Measurements from ENCODE around the gene YAF2.

Gene YAF2

GRCh38 chr12:42267413-42268190 is 29.6 kb upstream of the YAF2 start:
- TF ChIP-seq CTCF (conservative IDR thresholded peaks at IDR 0.05; ENCODE audit: low read depth, low read length): no peak
- no peak overlapping the region for H3K4me3 ChIP-seq (ENCODE audit: low read length)
- DNase-seq (ENCODE audit: low read depth): no peak

GRCh38 chr12:42266579-42267230 is 28.7 kb upstream of the YAF2 start:
- H3K4me3 ChIP-seq (ENCODE audit: low read length): no peak overlapping the region
- no peak for TF ChIP-seq CTCF (conservative IDR thresholded peaks at IDR 0.05; ENCODE audit: low read depth, low read length)
- no peak for DNase-seq (ENCODE audit: low read depth)

GRCh38 chr12:42262271-42262670 is 24.2 kb upstream of the YAF2 start:
- H3K4me3 ChIP-seq (ENCODE audit: low read length): no peak overlapping the region
- DNase-seq (ENCODE audit: low read depth): no peak
- TF ChIP-seq CTCF (conservative IDR thresholded peaks at IDR 0.05; ENCODE audit: low read depth, low read length): no peak

- TF ChIP-seq CTCF (conservative IDR thresholded peaks at IDR 0.05; ENCODE audit: low read depth, low read length): no peak
- no peak for DNase-seq (ENCODE audit: low read depth)
- no peak overlapping the region for H3K4me3 ChIP-seq (ENCODE audit: low read length)
Measured at GRCh38 chr12:42261708-42262107, 23.7 kb upstream of the YAF2 start.

GRCh38 chr12:42260518-42260917 is 22.5 kb upstream of the YAF2 start:
- TF ChIP-seq CTCF (conservative IDR thresholded peaks at IDR 0.05; ENCODE audit: low read depth, low read length): no peak
- DNase-seq (ENCODE audit: low read depth): no peak

GRCh38 chr12:42259699-42260098 is 21.7 kb upstream of the YAF2 start:
- H3K4me3 ChIP-seq (ENCODE audit: low read length): no peak overlapping the region
- DNase-seq (ENCODE audit: low read depth): no peak
- TF ChIP-seq CTCF (conservative IDR thresholded peaks at IDR 0.05; ENCODE audit: low read depth, low read length): no peak

More at GRCh38 chr12:42260518-42260917, 22.5 kb upstream of the YAF2 start:
- no peak overlapping the region for H3K4me3 ChIP-seq (ENCODE audit: low read length)

GRCh38 chr12:42255866-42256261 is 17.8 kb upstream of the YAF2 start:
- H3K4me3 ChIP-seq (ENCODE audit: low read length): no peak overlapping the region
- DNase-seq (ENCODE audit: low read depth): no peak
- TF ChIP-seq CTCF (conservative IDR thresholded peaks at IDR 0.05; ENCODE audit: low read depth, low read length): no peak
